ENCODE results near the gene FIP1L1.

GRCh38 chr4:53479736-53480525 lies 102.5 kb downstream of the FIP1L1 start:
- TF ChIP-seq POLR2A (IDR thresholded peaks at IDR 0.05) (no peak), CTCF (IDR thresholded peaks at IDR 0.05) (no peak)
